ENCODE results near the gene RNF152.

The RNF152 gene

GRCh38 chr18:61852496-61852895 lies 40.3 kb downstream of the RNF152 start:
- DNase-seq: no peak

- no peak for DNase-seq
Observed at GRCh38 chr18:61851940-61852451, 40.8 kb downstream of the RNF152 start.

- no peak for DNase-seq
Observed at GRCh38 chr18:61851279-61851678, 41.5 kb downstream of the RNF152 start.

- no peak for DNase-seq
Observed at GRCh38 chr18:61850756-61851155, 42.1 kb downstream of the RNF152 start.

- DNase-seq: no peak
Observed at GRCh38 chr18:61847164-61847791, 45.5 kb downstream of the RNF152 start.

- no peak for DNase-seq
Observed at GRCh38 chr18:61845197-61845596, 47.6 kb downstream of the RNF152 start.

- DNase-seq: no peak
Observed at GRCh38 chr18:61844726-61845125, 48.1 kb downstream of the RNF152 start.

- DNase-seq: no peak
Observed at GRCh38 chr18:61842146-61842545, 50.7 kb downstream of the RNF152 start.

- DNase-seq: no peak
Observed at GRCh38 chr18:61841706-61842105, 51.1 kb downstream of the RNF152 start.

GRCh38 chr18:61840324-61840723 lies 52.5 kb downstream of the RNF152 start:
- no peak for DNase-seq

GRCh38 chr18:61838521-61838920 lies 54.3 kb downstream of the RNF152 start:
- no peak for DNase-seq

GRCh38 chr18:61833978-61834377 lies 58.8 kb downstream of the RNF152 start:
- no peak for DNase-seq

- DNase-seq: peak; percentile 9
Observed at GRCh38 chr18:61833387-61833786, 59.4 kb downstream of the RNF152 start.

GRCh38 chr18:61832858-61833257 lies 59.9 kb downstream of the RNF152 start:
- no peak for DNase-seq

- DNase-seq: no peak
Observed at GRCh38 chr18:61831071-61831470, 61.7 kb downstream of the RNF152 start.

- no peak for DNase-seq
Observed at GRCh38 chr18:61829108-61829507, 63.7 kb downstream of the RNF152 start.

GRCh38 chr18:61827591-61827990 lies 65.2 kb downstream of the RNF152 start:
- DNase-seq: no peak

GRCh38 chr18:61825386-61825785 lies 67.4 kb downstream of the RNF152 start:
- DNase-seq: no peak

- DNase-seq: no peak
Observed at GRCh38 chr18:61824733-61825363, 68.0 kb downstream of the RNF152 start.

GRCh38 chr18:61823595-61823994 lies 69.2 kb downstream of the RNF152 start:
- DNase-seq: no peak

GRCh38 chr18:61822879-61823278 lies 69.9 kb downstream of the RNF152 start:
- no peak for DNase-seq

- DNase-seq: no peak
Observed at GRCh38 chr18:61821748-61822147, 71.1 kb downstream of the RNF152 start.

- no peak for DNase-seq
Observed at GRCh38 chr18:61820882-61821281, 71.9 kb downstream of the RNF152 start.

GRCh38 chr18:61817086-61817485 lies 75.7 kb downstream of the RNF152 start:
- no peak for DNase-seq
